Skeletal muscle cell (primary cell): ENCODE results near the gene ZSCAN18.
"Not testable (repeated sequence)": the region's sequence is repeated elsewhere in the genome, so short reads cannot be mapped to it uniquely, and the experiment has no call there.

ENCODE experiments used
- DNase-seq: peaks from one replicate; pipeline ENCODE4 v3.0.0-alpha.2; 2010; ENCODE audit warnings: low read depth
- H3K4me3 ChIP-seq: 2 replicates; pipeline ENCODE4 v1.5.1; 2011; ENCODE audit warnings: low read depth, mild to moderate bottlenecking, control low read depth, low read length, moderate library complexity

ZSCAN18 gene, protein sequence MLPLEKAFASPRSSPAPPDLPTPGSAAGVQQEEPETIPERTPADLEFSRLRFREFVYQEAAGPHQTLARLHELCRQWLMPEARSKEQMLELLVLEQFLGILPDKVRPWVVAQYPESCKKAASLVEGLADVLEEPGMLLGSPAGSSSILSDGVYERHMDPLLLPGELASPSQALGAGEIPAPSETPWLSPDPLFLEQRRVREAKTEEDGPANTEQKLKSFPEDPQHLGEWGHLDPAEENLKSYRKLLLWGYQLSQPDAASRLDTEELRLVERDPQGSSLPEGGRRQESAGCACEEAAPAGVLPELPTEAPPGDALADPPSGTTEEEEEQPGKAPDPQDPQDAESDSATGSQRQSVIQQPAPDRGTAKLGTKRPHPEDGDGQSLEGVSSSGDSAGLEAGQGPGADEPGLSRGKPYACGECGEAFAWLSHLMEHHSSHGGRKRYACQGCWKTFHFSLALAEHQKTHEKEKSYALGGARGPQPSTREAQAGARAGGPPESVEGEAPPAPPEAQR

GRCh38 chr19:58097781-58098681, at the start of gene ZSCAN18:
TSS of gene ZSCAN18 (minus strand) at chr19:58098231. CDS start at chr19:58090267, 7,964 bp downstream.
- DNase-seq, result peak; percentile 86
- peak within 1 kb of the TSS; percentile 93 for H3K4me3 ChIP-seq

- not testable (repeated sequence) for DNase-seq, H3K4me3 ChIP-seq
Measured at GRCh38 chr19:58147475-58147874, 49.4 kb upstream of the ZSCAN18 start.

GRCh38 chr19:58145849-58146248, 47.8 kb upstream of the ZSCAN18 start:
- H3K4me3 ChIP-seq, result no peak overlapping the region
- no peak for DNase-seq

GRCh38 chr19:58134244-58134643, 36.2 kb upstream of the ZSCAN18 start:
- no peak for DNase-seq
- H3K4me3 ChIP-seq, result no peak overlapping the region

DNA sequence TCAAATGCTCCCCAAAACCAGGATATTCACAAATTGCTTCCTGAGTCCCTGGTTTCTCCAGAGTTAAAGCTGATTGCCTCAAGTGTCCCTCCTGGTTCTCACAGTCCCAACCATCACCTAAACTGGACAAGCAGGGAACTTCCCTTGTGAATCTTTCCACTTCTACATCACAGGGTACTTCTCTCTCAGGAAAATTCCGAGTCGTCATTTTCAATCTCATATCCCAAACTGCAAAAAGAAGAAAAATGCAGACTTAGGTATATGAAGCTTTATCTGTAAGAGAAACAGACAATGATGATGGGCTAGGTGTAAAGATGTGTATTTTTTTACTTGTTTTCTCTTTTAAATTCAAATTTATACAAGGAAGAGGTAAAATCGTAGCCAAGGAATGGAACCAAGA, 31.3 kb upstream of the ZSCAN18 start:
- no peak for DNase-seq
- no peak overlapping the region for H3K4me3 ChIP-seq

- H3K4me3 ChIP-seq, result no peak overlapping the region
- no peak for DNase-seq
Measured at GRCh38 chr19:58128041-58128685, 30.1 kb upstream of the ZSCAN18 start.

GRCh38 chr19:58123354-58123753, 25.3 kb upstream of the ZSCAN18 start:
- H3K4me3 ChIP-seq, result no peak overlapping the region
- DNase-seq, result no peak

- H3K4me3 ChIP-seq, result no peak overlapping the region
- DNase-seq, result no peak
Measured at GRCh38 chr19:58118979-58119733, 21.1 kb upstream of the ZSCAN18 start.

DNA sequence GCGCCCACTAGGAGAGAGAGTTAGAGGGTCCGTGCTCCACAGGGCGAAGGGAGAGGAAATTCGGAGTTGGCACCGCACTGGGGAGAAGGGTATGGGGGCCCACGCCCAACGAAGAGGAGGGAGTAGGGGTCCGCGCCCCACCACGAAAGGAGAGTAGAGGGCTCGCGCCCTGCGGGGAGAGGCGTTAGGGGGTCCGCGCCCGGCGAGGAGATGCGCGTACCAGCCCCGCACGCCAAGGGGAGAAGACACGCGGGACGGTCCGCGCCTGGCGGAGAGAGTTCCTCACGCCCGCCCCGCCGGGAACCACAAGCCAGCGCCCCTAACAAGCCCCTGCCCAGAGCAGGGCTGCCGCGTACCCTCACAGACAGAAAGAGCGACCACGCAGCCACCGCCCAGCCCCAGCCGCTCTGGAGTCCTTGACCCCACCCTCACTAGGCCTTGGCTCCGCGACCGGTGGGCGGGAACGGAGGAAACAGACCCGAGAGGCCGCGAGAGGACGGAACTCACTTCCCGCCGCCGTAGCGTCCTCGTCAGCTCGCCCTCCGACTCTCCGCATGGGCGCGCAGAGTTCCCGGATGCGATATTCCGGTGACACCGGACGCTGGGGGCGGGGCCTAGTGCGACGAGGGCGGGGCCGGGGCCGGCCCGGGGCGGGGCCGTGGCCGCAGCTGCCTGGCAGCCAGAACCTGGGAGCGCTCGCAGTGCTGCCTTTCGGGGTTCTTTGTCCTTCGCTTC, 20.0 kb upstream of the ZSCAN18 start:
- peak overlapping the region; percentile 27 for H3K4me3 ChIP-seq
- DNase-seq, result no peak

GRCh38 chr19:58108546-58108817, 10.5 kb upstream of the ZSCAN18 start:
- no peak for DNase-seq
- no peak overlapping the region for H3K4me3 ChIP-seq

- no peak overlapping the region for H3K4me3 ChIP-seq
Measured at GRCh38 chr19:58107778-58108545, 9.9 kb upstream of the ZSCAN18 start.

GRCh38 chr19:58098682-58098998, 609 bp upstream of the ZSCAN18 start:
- DNase-seq, result no peak

More at GRCh38 chr19:58107778-58108545, 9.9 kb upstream of the ZSCAN18 start:
- no peak for DNase-seq

GRCh38 chr19:58097349-58097748, 682 bp downstream of the ZSCAN18 start:
- DNase-seq, result no peak
- peak overlapping the region; percentile 93 for H3K4me3 ChIP-seq

More at GRCh38 chr19:58098682-58098998, 609 bp upstream of the ZSCAN18 start:
- peak overlapping the region; percentile 93 for H3K4me3 ChIP-seq

DNA sequence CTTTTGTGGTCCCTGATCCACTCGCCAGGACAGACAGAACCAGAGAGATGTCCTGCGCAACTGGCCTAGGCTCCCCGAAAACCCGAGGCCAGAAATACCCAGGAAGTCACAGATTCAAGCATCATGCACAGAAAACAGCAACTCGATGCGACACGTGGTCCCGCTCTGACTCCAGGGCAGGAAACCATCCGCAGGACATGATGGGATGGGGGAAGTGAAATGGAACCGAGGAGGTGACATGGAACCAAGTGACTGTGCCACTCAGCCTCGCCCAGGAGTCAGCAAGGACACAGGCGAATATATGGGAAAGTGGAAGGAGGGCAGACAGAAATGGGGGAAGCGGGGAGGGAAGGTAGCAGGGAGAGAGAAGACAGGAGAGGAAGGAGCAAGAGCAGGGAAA, 1.1 kb downstream of the ZSCAN18 start:
- no peak for DNase-seq
- H3K4me3 ChIP-seq, result peak overlapping the region; percentile 93

DNA sequence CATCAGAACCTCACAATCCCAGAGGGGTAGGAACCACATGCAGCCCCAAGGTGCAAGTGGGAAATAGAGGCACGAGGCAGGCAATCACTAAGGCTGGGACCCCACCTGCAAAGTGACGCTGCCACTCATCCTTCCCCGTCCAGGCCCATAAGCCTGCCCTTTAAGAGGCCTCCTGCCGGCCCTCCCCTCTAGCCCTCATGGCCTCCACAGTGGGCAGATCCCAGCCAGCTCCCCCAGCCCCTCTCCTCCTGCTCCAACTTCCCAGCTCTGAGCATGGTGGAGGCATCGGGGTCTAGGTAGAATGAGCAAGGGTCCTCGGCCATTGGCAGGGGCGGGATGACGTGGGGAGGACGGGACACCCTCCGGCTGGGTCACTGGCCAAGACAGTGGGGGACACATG, 2.7 kb downstream of the ZSCAN18 start:
- H3K4me3 ChIP-seq, result no peak overlapping the region
- no peak for DNase-seq

DNA sequence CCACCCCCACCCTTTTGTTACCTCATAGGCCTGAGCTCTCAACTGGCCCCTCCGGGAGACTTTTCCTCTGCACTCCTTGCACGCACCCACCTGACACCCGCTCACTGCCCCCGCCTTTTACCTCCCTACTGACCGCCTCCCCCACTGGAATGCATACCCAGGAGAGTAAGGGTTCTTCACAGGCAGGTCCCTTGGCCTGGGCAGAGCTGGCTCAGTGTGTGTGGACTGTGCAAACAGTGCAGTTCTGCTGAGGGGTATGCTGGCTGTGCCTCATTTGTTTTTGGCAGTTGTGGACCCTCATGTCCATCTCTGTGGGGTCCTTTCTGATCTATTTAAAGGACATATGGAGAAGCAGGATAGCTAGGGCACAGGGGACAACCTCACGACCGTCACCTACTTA, 5.0 kb downstream of the ZSCAN18 start:
- no peak for DNase-seq

GRCh38 chr19:58091251-58091995, 6.6 kb downstream of the ZSCAN18 start:
- H3K4me3 ChIP-seq, result no peak overlapping the region
- DNase-seq, result no peak

More for the DNA sequence above, 5.0 kb downstream of the ZSCAN18 start:
- no peak overlapping the region for H3K4me3 ChIP-seq
